Osteoblast (primary cell): Measurements from ENCODE around the gene ACSBG1. TPM values are rescaled to one million over a fixed set of nuclear protein-coding genes. Genes with fewer than 3 reads are reported as not detected.

Source experiments
- DNase-seq: peaks from one replicate; pipeline ENCODE4 v3.0.0; 2011; ENCODE audit warnings: low spot score, mixed read lengths; ENCODE audit not compliant: insufficient read length; ENCODE audit errors: missing footprints
- H2AFZ ChIP-seq: 2 replicates; pipeline ENCODE4 v1.6.0; 2011; ENCODE audit warnings: mild to moderate bottlenecking, low read length
- H3K27ac ChIP-seq: 2 replicates; pipeline ENCODE4 v1.5.1; 2011; ENCODE audit warnings: mild to moderate bottlenecking, low read depth, low read length, moderate library complexity
- H3K27me3 ChIP-seq: 2 replicates; pipeline ENCODE4 v1.6.0; 2012; ENCODE audit warnings: mild to moderate bottlenecking, control low read depth, inconsistent platforms, low read length, moderate library complexity; ENCODE audit not compliant: insufficient read depth
- H3K36me3 ChIP-seq: 2 replicates; pipeline ENCODE4 v1.5.1; 2011; ENCODE audit warnings: mild to moderate bottlenecking, low read length, control low read depth, moderate library complexity; ENCODE audit not compliant: insufficient read depth
- H3K4me1 ChIP-seq: 2 replicates; pipeline ENCODE4 v1.5.1; 2011; ENCODE audit warnings: mild to moderate bottlenecking, low read length, control low read depth, moderate library complexity; ENCODE audit not compliant: insufficient read depth
- H3K4me2 ChIP-seq: 2 replicates; pipeline ENCODE4 v1.6.0; 2011; ENCODE audit warnings: mild to moderate bottlenecking, low read length; ENCODE audit not compliant: insufficient read depth
- H3K4me3 ChIP-seq: fragments of 200-600 bp; sonication (generic); 3 replicates; pipeline ENCODE4 v1.5.1; 2012; ENCODE audit warnings: mild to moderate bottlenecking, low read length, inconsistent platforms; ENCODE audit not compliant: insufficient read depth
- H3K79me2 ChIP-seq: 2 replicates; pipeline ENCODE4 v1.6.0; 2012; ENCODE audit warnings: mild to moderate bottlenecking, low read length, control low read depth, inconsistent platforms; ENCODE audit not compliant: insufficient read depth
- H3K9me3 ChIP-seq: 2 replicates; pipeline ENCODE4 v1.5.1; 2011; ENCODE audit warnings: low read depth, low read length, control low read depth
- H4K20me1 ChIP-seq: 2 replicates; pipeline ENCODE4 v1.6.0; 2012; ENCODE audit warnings: mild to moderate bottlenecking, low read length, control low read depth; ENCODE audit not compliant: insufficient read depth
- total RNA-seq: library from RNA; depleted of rRNA; stranded (reverse); fragments of >200 nt; gene quantifications from 2 replicates; pipeline ENCODE4 v1.2.3, GENCODE V29; 2012
- TF ChIP-seq, protein P1 (sequence below): IDR thresholded peaks from 2 replicates; pipeline ENCODE4 v1.5.1; 2011; ENCODE audit warnings: mild to moderate bottlenecking, low read depth, low read length, moderate library complexity; ENCODE audit errors: extremely low read depth

Gene ACSBG1
- total RNA-seq, 1 donor = under 0.01 TPM

DNA sequence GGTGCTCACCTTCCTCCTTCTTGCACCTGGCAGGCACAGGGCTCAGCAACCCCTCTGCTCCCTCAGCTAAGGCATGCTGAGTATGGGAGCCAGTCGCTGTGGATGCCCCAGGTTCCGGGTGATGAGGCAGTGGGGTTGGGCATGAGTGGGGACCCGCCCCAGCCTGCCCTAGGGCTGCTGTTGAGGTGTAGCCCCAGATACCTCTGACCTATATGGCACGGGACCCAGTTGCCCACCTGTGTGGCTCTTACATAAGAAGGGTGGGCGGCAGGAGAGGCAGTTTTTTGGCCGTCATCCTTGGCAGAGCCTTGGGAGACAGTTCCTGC lies 21.0 kb downstream of the ACSBG1 start:
- Histone ChIP-seq H3K4me2 (no peak overlapping the region), H3K79me2 (no peaks in the 10 kb centered on the region), H3K4me3 (no peak overlapping the region), H2AFZ (no peak overlapping the region), H3K27me3 (peaks cover 4% of the 10 kb centered on the region), H3K9me3 (no peaks in the 10 kb centered on the region), H3K4me1 (peaks cover 20% of the 10 kb centered on the region), H3K27ac (no peak overlapping the region), H4K20me1 (no peaks in the 10 kb centered on the region), H3K36me3 (no peaks in the 10 kb centered on the region)
- TF ChIP-seq, protein P1, sequence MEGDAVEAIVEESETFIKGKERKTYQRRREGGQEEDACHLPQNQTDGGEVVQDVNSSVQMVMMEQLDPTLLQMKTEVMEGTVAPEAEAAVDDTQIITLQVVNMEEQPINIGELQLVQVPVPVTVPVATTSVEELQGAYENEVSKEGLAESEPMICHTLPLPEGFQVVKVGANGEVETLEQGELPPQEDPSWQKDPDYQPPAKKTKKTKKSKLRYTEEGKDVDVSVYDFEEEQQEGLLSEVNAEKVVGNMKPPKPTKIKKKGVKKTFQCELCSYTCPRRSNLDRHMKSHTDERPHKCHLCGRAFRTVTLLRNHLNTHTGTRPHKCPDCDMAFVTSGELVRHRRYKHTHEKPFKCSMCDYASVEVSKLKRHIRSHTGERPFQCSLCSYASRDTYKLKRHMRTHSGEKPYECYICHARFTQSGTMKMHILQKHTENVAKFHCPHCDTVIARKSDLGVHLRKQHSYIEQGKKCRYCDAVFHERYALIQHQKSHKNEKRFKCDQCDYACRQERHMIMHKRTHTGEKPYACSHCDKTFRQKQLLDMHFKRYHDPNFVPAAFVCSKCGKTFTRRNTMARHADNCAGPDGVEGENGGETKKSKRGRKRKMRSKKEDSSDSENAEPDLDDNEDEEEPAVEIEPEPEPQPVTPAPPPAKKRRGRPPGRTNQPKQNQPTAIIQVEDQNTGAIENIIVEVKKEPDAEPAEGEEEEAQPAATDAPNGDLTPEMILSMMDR = no peak
- no peak for DNase-seq

DNA sequence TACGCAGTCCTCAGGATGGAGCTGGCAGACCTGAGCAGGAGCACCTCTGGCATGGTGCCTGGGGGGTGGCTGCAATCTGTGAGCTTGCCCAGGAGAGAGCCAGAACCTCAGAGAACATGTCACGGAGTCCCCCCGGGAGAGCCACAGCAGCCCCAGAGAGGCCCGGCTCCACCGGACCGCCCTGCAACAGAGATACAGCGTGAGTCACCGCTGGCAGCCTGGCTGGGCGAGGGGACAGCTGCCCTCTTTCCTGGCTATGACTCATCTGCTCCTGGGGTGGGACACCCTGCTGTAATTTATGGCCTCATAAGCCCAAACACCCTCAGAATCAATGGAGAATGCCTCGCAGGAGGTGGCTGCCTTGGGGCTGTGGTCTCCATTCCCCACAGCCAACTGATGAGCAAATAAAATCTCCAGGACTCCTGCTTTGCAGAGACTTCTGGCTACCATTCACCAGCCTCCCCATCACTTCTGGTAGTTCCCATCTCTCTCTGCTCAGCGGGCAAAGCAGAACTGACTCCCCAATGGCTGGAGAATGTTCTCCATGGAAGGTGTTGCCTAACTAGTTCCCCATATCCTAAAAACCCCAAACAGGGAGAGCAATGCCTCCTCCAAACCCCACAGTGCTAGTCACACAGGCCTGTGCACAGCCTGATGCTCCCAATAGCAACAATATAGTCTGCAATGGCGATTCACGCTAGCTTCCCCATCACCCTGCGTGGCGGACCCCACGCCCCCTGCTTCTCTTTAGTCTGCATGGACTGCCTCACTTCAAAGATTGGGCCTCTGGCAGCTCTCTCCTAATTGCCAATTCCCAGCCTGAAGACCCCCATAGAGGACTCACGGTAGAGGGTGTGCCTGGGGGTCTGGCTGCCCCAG lies 21.6 kb downstream of the ACSBG1 start:
- H3K9me3 ChIP-seq = no peaks in the 10 kb centered on the region
- H2AFZ ChIP-seq = no peak overlapping the region
- H3K4me2 ChIP-seq = peak overlapping the region; percentile 40

DNA sequence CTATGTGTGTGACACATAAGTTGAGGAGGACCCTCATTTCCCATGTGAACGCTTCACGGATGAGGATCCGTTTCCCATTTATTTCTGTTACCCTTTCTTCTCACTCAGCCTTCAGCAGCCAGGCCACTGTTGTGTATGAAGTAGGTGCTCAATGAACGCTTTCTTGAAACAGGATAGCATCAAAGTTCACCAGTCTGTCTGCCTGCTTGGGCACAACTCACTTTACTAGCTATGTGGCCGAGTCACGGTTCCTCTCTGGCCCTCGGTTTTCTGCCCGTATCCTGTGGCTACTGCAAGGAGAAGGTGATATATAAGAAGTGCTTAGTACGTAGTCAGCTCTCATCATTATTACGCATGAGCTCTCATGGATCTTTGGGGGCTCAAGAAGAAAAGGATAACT lies 22.4 kb downstream of the ACSBG1 start:
- H3K4me3 ChIP-seq = no peak overlapping the region
- H4K20me1 ChIP-seq = no peaks in the 10 kb centered on the region
- no peaks in the 10 kb centered on the region for H3K79me2 ChIP-seq
- no peak overlapping the region for H2AFZ ChIP-seq
- H3K27me3 ChIP-seq = peaks cover 4% of the 10 kb centered on the region
- H3K36me3 ChIP-seq = no peaks in the 10 kb centered on the region
- TF ChIP-seq, protein P1 = no peak
- H3K4me1 ChIP-seq = peaks cover 21% of the 10 kb centered on the region
- no peaks in the 10 kb centered on the region for H3K9me3 ChIP-seq
- H3K4me2 ChIP-seq = no peak overlapping the region
- no peak overlapping the region for H3K27ac ChIP-seq
- no peak for DNase-seq

More for the DNA sequence above, 21.6 kb downstream of the ACSBG1 start:
- Histone ChIP-seq H3K36me3 (no peaks in the 10 kb centered on the region), H3K79me2 (no peaks in the 10 kb centered on the region), H3K4me1 (peaks cover 20% of the 10 kb centered on the region), H4K20me1 (no peaks in the 10 kb centered on the region), H3K27ac (no peak overlapping the region), H3K4me3 (no peak overlapping the region), H3K27me3 (peaks cover 4% of the 10 kb centered on the region)
- peak; percentile 97 for DNase-seq
- TF ChIP-seq, protein P1 = no peak

DNA sequence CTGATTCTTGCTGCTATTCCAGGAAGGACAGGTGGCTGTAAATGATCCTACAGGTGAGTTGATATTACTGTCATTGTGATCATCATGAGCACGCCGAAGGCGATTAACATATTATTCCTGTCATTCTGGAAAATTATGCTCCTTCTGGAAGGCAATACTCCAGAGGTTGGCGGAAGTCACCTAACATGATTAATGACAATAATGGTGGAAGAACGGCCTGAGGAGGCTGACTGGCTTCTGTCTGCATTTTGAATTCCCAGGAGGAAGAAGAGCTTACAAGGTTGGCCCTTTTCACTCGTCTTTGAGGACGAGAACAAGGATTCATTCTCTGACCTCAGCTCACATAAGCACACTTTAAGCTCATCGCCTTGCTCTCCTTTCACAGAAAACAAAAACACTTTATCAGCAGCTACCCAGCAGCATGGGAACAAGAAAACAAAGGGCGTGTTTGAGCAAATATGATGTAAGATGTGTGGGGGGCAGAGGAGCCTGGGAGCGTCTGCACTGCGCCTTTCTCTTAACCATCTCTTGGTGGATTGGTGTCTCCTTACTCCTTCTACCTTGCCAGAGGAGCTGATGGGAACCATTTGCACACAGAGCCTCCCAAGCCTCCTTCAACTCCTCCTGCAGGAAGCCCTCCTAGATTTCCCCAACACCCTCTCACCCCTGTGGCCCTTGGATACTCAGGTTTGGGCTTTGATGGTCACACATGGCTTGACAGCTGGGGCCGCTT lies 23.0 kb downstream of the ACSBG1 start:
- no peak for DNase-seq
- H3K36me3 ChIP-seq = no peaks in the 10 kb centered on the region

More for the DNA sequence above, 23.0 kb downstream of the ACSBG1 start:
- H3K27me3 ChIP-seq = peaks cover 4% of the 10 kb centered on the region
- TF ChIP-seq, protein P1 = no peak
- H2AFZ ChIP-seq = no peak overlapping the region
- H4K20me1 ChIP-seq = no peaks in the 10 kb centered on the region
- no peaks in the 10 kb centered on the region for H3K9me3 ChIP-seq
- H3K4me3 ChIP-seq = no peak overlapping the region
- H3K4me1 ChIP-seq = peaks cover 21% of the 10 kb centered on the region
- H3K4me2 ChIP-seq = no peak overlapping the region
- H3K27ac ChIP-seq = no peak overlapping the region
- no peaks in the 10 kb centered on the region for H3K79me2 ChIP-seq
